KG1 (cell line): Measurements from ENCODE around the gene FSTL5.

Source experiments
- DNase-seq: peaks from one replicate; lab custom pipeline; 2025; lab: John Stamatoyannopoulos, UW

FSTL5 gene

GRCh38 chr4:162102713-162103112 is 61.1 kb downstream of the FSTL5 start:
- DNase-seq = no peak

GRCh38 chr4:162101337-162101736 is 62.5 kb downstream of the FSTL5 start:
- no peak for DNase-seq

- DNase-seq = no peak
Measured at GRCh38 chr4:162075726-162076125, 88.1 kb downstream of the FSTL5 start.

GRCh38 chr4:162061214-162061613 is 102.6 kb downstream of the FSTL5 start:
- DNase-seq = no peak

- DNase-seq = no peak
Measured at GRCh38 chr4:162059656-162060055, 104.1 kb downstream of the FSTL5 start.

DNA sequence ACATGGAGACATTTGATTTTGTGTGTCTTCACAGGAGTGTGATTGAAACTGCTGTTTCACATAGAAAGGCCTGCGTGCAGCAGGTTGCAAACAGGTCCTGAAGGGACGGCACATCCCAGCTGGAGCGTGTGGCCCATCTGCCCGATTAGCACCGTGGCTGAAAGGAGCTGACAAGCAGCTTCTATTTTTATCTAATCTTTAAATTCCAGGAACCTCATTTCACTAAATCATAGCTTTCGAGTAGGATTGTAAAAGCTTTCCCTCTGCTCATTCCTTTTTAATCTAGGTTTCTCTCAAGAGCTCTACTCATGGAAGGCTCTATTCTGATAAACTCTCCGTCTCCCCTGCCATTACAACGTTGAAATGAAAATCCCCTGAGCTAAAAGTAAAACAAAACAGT is 106.8 kb downstream of the FSTL5 start:
- no peak for DNase-seq

DNA sequence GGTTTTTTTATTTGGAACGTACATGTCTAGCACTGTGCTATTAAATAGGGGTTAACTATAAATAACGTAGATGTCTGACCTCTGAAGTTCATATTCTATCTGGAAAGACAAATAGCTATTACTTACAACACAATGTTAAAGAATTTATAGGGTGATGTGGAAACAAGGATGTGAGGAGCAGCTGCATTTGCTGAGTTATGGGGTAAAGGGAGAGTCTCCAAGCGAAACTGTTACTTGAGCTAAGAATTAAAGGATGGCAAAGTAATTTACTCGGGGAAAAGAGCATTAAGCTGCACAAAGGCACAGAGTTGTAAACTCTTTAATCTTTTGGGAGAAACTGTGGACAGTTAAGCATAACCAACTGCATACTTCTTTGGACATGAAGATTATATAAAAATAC is 117.7 kb downstream of the FSTL5 start:
- no peak for DNase-seq

GRCh38 chr4:162038112-162038511 is 125.7 kb downstream of the FSTL5 start:
- no peak for DNase-seq

GRCh38 chr4:162017863-162018262 is 145.9 kb downstream of the FSTL5 start:
- DNase-seq = no peak

GRCh38 chr4:162016991-162017390 is 146.8 kb downstream of the FSTL5 start:
- no peak for DNase-seq

GRCh38 chr4:162016219-162016618 is 147.6 kb downstream of the FSTL5 start:
- no peak for DNase-seq

- DNase-seq = no peak
Measured at GRCh38 chr4:162015090-162015489, 148.7 kb downstream of the FSTL5 start.

DNA sequence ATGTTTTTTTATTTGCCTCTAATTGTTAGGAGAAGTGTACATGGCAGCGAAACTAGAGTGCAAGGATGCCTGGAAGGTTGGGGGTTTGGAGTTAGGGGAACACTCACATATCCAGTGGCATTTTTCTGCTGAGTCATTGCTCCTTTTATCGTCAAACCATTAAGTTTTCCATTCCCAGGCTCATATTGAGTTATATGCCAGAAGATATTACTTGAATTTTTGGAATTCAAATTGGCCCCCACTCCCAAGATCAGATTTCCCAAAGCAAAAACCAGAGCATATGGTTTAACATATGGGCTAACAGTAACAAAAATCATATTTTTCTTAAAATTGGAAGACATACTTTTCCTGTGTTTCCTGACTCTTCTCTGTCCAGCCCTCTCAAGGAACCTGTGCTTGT is 152.7 kb downstream of the FSTL5 start:
- no peak for DNase-seq

GRCh38 chr4:162010362-162010761 is 153.4 kb downstream of the FSTL5 start:
- no peak for DNase-seq

- DNase-seq = no peak
Measured at GRCh38 chr4:161992317-161992716, 171.5 kb downstream of the FSTL5 start.

GRCh38 chr4:161991811-161992210 is 172.0 kb downstream of the FSTL5 start:
- DNase-seq = no peak

DNA sequence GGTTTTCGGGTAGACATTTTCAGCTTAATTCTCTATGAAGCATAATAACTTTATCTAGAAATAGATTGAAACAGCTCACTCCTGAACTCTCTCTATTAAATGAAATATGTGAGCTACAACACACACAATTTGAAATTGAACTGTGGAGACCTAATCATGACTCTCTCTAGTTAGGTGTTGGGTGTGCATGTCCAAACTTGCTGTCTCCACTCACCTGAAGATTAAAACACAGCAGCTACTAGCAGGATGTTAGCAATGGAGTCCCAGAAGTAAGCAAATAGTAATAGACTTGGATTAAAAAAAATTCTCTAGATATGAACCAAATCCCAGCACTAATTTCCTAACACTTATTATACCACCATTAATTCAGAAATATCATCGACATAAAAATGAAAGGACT is 173.1 kb downstream of the FSTL5 start:
- DNase-seq = no peak

- no peak for DNase-seq
Measured at GRCh38 chr4:161988946-161989345, 174.9 kb downstream of the FSTL5 start.

DNA sequence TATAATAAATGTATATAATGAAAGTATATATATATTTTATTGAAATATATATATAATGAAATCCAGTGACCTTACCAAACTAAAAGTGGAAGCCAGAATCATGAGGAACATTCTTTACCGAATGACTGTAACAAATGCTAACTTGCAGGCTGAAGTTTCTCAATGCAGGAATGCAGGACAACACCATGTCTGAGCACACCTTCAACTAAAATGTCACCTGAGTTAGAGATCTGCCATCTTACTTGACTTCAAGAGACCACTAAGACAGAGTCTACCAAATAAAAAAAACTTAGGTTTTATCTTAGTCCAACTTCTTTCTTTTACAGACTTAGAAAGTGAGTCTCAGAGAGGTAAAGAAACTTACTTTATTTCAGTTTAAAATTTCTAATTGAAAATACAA is 176.2 kb downstream of the FSTL5 start:
- no peak for DNase-seq

DNA sequence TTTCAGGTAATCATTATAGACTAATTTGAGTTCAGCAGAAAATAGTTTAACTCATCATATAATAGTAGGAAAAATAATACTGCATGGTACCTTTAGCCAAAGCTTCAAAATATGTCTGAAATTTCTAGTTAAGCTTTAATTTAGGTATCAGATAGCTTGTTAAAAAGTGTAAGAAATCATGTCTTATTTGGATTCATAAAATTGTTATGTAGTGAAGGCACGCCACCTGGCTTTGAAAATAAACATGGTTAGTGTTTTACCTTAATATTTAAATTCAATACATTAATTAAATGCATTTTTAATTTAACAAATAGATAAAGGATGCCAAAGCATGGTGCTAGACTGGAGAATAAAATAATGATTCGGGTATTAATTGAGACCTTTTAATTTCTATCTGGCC is 211.4 kb downstream of the FSTL5 start:
- no peak for DNase-seq

- DNase-seq = no peak
Measured at GRCh38 chr4:161949946-161950725, 213.7 kb downstream of the FSTL5 start.

DNA sequence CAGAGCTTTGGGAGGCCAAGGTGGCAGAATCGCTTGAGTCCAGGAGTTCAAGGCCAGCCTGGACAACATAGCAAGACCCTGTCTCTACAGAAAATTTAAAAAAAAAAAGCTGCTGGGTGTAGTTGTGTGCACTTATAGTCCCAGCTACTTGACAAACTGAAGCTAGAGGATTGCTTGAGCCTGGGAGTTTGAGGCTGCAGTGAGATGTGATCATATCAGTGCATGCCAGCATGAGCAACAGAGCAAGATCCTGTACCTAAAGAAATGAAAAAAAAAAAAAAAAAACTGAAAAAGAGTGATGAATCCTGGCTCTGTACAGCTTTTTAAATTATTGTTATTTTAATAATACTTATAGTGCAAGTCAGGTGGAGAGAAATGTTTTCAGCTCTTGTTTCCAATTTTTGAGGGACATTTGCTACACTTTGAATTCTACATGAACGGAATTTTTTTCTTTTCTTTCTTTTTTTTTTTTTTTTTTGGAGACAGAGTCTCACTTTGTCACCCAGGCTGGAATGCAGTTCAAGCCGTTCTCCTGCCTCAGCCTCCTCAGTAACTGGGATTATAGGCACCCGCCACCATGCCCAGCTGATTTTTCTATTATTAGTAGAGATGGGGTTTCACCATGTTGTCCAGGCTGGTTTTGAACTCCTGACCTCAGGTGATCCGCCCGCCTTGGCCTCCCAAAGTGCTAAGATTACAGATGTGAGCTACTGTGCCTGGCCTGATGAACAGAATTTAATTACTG is 215.6 kb downstream of the FSTL5 start:
- no peak for DNase-seq

DNA sequence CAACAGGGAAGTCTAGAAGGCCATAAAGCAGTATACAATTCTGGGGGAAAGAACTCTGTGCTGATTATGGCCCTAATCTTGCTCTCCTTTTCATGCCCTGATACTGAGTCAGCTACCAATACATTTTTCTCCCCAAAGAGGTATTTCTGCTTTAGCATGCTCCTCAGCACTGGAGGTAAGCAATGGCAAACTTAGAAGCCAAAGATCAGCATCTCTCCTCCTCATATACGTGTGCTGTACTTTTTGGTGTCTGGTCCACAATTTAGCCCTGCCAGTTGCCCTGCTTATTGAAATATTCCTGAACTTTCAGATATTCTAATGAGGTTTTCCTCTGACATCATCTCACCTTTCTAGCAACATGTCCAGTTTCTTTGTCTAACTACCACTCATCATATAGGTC is 226.2 kb downstream of the FSTL5 start:
- no peak for DNase-seq
